Skeletal muscle tissue (tissue), 4 donors: ENCODE results near the gene TRAF3IP1. TPM values are rescaled to one million over a fixed set of nuclear protein-coding genes. Genes with fewer than 3 reads are reported as not detected.

Experiments
- H3K27ac ChIP-seq: one replicate; pipeline ENCODE4 v1.7.0; 2013; ENCODE audit warnings: mild to moderate bottlenecking, low read depth, low read length, inconsistent platforms
- H3K27me3 ChIP-seq, 3 donors: one replicate each; pipeline ENCODE4 v1.7.0; 2013; ENCODE audit warnings: low read length in 3 of 3; ENCODE audit not compliant: control insufficient read depth in 3 of 3, insufficient read depth in 3 of 3
- H3K36me3 ChIP-seq, 3 donors: one replicate each; pipeline ENCODE4 v1.7.0; 2013; ENCODE audit warnings: low read length in 3 of 3; ENCODE audit not compliant: control insufficient read depth in 3 of 3, insufficient read depth in 3 of 3
- H3K4me1 ChIP-seq, 3 donors: one replicate each; pipeline ENCODE4 v1.7.0; 2013; ENCODE audit warnings: low read length in 3 of 3, mild to moderate bottlenecking in 3 of 3; ENCODE audit not compliant: control insufficient read depth in 3 of 3, insufficient read depth in 3 of 3
- H3K4me3 ChIP-seq, 3 donors: one replicate each; pipeline ENCODE4 v1.7.0; 2013; ENCODE audit warnings: low read length in 3 of 3
- H3K9ac ChIP-seq, 3 donors: one replicate each; pipeline ENCODE4 v1.7.0; 2013; ENCODE audit warnings: low read length in 3 of 3, mild to moderate bottlenecking in 3 of 3, moderate library complexity in 2 of 3, low read depth in 1 of 3
- H3K9me3 ChIP-seq, 3 donors: one replicate each; pipeline ENCODE4 v1.7.0; 2013; ENCODE audit warnings: low read length in 3 of 3; ENCODE audit not compliant: control insufficient read depth in 3 of 3
- total RNA-seq: library from RNA; depleted of rRNA; stranded (reverse); fragments of >200 nt; gene quantifications from one replicate; pipeline ENCODE4 v1.2.3, GENCODE V29; 2014
- donor health status: Osteomylitis.

Gene TRAF3IP1
- total RNA-seq, 1 donor from 2014 or later: 4.2 TPM

DNA sequence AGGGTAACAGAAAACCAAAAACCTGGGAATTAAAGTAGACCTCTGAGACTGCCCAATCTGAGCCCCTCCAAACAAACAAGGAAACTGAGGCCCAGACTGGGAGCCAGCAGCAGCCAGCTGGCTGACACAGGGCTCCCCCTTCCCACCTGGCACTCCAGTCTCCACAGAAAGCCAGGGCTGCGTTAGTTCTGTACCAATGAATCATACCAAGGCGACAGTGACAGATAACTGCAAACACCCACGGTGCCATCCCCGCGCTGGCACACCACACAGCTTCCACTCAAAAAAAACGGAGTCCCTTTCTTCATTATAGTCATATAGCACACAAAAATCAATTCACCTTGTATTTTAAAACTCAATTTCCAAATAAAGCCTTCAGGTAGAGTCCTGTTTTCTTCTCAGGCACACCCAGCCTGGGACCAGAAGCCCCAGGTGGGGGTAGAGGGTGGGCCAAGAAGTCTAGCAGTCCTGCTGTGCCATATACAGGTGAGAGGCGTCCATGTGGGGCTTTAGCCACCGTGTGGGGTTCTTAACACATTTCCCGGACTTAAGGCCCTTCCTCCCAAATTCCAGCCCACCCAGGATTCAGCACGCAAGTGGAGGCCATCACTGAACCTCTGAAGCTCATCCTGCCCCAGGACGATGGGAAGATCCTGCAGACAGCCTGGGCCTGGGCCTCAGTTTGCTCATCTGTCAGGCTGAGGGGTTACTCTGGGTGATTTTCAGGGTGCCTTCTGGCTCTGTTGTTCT lies 33.2 kb upstream of the TRAF3IP1 start:
- Histone ChIP-seq H3K27me3 (no peaks in the 10 kb centered on the region), H3K9ac (peak overlapping the region; percentile 98 to 100 (median 99)), H3K36me3 (peaks cover 0 to 5% (median 0%) of the 10 kb centered on the region in 3 donors), H3K9me3 (no peaks in the 10 kb centered on the region), H3K4me3 (peak overlapping the region; percentile 88 to 95 (median 95)), H3K4me1 (peaks cover 55 to 70% (median 60%) of the 10 kb centered on the region in 3 donors), H3K27ac (peak overlapping the region; percentile 96)

DNA sequence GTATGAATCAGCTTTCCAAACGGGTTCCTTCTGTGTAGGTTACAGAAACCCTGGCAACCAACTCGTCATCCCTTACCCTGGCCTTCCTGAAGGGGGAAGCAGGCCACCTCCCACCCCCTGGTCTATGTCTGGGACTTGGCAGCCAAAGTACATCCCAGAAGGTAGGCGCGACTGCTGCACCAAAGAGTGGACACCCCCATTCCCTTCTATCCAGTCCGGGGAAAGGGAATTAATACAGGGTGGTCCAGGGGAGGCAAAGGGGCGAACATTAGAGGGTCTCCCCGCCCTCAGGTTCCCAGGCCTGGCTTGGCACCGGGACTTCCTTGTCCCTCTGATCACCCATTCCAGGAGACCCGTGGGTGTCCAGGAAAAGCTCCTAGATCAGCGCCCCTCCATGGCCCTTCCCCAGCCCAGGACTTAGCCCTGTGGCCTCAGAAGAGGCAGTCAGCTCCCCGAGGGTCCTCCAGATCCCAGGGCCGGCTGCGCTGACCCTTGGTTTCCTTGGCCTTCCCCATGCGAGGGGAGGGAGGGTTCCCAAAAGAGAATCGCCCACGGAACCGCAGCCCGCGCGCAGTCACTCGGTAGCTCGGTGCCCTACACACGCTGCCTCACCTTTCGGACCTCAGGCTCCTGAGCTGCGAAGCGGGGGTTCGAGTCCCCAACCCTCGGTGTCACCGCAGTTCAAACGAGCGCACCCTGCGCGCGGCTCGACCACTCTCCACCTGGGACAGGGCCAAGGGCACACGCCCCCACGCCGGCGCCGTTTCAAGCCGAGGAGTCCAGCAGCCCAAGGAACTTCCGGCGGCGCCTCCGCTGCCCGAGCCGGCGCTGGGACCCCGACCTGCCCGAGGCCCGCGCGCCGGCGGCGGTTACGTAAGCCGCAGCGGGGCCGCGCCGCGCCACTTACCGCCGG lies 32.3 kb upstream of the TRAF3IP1 start, which contains the start of gene PER2:
Gene PER2 (minus strand): TSS at position 874 of the 913 bp plus-strand sequence. CDS start 10,674 bp downstream, outside the sequence.
- Histone ChIP-seq H3K27me3 (no peaks in the 10 kb centered on the region), H3K4me1 (peaks cover 52 to 62% (median 53%) of the 10 kb centered on the region in 3 donors), H3K4me3 (peak within 1 kb of the TSS; percentile 88 to 95 (median 95)), H3K36me3 (peaks cover 0 to 5% (median 0%) of the 10 kb centered on the region in 3 donors), H3K9me3 (no peaks in the 10 kb centered on the region), H3K9ac (peak within 1 kb of the TSS; percentile 98 to 100 (median 99)), H3K27ac (peak within 1 kb of the TSS; percentile 96)

DNA sequence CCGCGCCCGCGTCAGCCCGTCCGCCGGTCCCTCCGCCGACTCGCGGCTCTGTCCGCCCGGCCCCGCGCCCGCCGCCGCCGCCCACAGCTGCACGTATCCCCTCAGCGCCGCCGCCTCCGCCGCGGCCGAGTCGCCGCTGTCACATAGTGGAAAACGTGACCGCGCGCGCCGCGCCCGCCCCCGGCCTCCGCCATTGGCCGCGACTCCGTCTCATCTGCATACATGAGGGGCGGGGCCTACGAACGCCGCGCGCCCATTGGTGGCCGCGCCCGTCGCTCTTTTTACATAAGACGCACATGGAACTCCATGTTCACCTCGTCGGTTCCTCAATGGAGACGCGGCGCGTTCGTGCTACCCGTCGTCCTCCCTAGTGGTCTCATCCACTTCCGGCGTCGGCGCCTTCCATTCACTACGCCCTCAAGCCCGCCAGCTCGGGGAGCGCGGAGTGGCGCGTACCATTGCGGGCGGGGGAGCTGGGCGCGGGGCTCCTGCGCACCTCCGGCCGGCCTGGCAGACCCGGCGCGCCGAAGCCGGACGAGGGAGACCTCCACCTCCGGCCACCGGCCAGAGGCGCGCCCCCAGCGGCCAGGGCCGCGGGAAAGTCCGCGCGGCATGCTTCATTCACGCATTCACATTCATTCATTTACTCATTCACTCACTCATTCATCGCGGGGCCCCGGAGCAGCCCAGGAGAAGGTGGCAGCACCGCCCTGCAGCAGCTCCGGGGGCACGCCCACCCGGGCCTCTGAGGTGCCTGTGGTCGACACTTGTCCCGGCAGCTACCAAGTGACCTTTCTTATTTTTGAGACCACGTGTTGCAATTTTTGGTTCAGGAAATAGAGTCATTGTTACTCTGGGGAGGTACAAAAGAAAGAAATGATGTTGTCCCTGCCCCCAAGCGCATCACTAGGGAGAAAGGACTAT lies 31.4 kb upstream of the TRAF3IP1 start:
- H3K4me1 ChIP-seq: peaks cover 43 to 52% (median 44%) of the 10 kb centered on the region in 3 donors

DNA sequence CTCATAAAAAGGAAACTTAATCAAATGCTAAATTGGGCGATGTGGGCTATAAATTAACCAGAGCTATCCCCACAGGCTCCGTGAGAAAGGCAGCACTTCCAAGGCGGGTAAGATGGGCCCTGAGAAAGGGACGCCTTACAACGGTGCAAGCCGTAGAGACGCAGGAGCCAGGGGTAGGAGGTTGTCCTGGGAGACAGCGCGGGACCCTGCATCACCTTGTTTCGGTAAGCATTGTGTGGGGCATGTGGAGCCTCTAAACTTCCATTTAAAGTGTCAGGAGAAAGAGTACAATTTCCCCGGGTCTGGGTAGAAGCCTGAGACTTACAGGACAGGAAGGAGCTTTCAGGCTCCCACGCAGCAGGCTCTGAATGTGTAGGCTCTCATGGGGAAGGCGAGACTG lies 30.7 kb upstream of the TRAF3IP1 start:
- Histone ChIP-seq H3K4me3 (peak overlapping the region; percentile 66 to 95 (median 76)), H3K36me3 (peaks cover 0 to 5% (median 0%) of the 10 kb centered on the region in 3 donors), H3K9me3 (no peaks in the 10 kb centered on the region), H3K4me1 (peaks cover 39 to 48% (median 40%) of the 10 kb centered on the region in 3 donors), H3K9ac (peak overlapping the region in 2 of 3 donors; percentile 73 to 100), H3K27me3 (peaks cover 0 to 5% (median 0%) of the 10 kb centered on the region in 3 donors), H3K27ac (peak overlapping the region; percentile 96)

More for the DNA sequence above, 31.4 kb upstream of the TRAF3IP1 start:
- Histone ChIP-seq H3K27ac (peak overlapping the region; percentile 96), H3K36me3 (peaks cover 0 to 5% (median 0%) of the 10 kb centered on the region in 3 donors), H3K27me3 (peaks cover 0 to 2% (median 0%) of the 10 kb centered on the region in 3 donors), H3K9ac (peak overlapping the region; percentile 73 to 100 (median 99)), H3K4me3 (peak overlapping the region; percentile 66 to 95 (median 88)), H3K9me3 (no peaks in the 10 kb centered on the region)

DNA sequence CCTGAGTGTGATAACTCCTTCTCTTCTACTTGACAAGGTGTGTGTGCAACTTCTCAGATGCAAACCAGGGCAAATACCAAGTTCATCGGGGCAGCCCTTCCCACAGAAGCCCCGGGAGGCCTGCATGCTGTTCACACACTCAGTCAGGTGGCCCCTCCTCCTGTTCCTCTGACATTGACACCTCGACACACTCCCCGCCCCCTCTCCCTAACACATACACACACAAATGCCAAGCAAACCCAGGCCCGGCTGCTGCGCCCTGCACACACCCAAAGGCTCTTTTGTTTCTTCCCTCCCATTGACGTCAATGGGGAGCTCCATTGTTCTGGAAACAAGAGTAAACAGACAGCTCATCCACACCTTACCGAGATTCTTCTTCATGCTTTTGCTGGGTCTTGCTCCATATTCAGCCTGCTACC lies 30.2 kb upstream of the TRAF3IP1 start:
- Histone ChIP-seq H3K4me3 (no peak overlapping the region), H3K27ac (no peak overlapping the region), H3K27me3 (peaks cover 0 to 5% (median 0%) of the 10 kb centered on the region in 3 donors), H3K9ac (no peak overlapping the region), H3K36me3 (peaks cover 0 to 5% (median 0%) of the 10 kb centered on the region in 3 donors), H3K4me1 (peaks cover 34 to 43% (median 34%) of the 10 kb centered on the region in 3 donors), H3K9me3 (no peaks in the 10 kb centered on the region)

DNA sequence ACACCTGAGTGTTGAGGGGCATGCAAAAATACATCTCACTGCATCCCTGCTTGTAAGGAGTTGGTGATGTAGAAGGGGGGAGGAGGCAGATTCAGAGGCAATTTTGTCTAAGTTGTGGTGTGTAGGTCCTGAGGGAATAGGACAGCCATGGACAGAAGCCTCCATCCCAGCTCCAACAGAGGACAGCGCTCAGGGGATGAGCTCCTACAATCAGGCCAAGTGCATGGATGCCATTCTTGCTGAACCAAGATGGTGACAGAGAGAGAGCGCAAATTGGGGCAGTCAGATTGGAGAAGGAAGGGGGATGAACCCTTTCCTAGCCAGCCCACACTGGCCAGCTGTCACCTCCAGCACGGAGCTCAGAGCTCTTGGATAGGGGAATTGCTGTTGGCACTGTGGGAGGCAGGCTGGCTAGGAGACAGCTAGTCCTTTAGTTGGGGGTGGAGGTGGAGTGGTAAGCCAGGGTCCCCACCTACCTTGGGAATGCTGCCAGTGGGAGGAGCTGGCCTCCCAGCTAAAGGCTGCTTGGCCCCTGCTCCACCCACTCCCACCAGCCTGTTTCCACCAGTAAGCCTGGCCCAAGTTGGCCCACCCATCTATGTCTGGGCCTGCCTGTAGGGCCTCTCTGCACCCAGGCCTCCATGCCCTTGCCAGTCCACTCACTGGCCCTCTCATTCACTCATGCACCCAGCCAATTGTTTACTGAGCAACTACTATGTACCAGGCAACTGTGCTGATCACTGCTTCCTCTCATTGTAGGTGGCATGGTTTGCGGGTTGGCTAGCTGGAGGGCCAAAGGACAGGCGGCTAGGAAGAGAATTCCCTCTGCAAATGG lies 29.4 kb upstream of the TRAF3IP1 start:
- Histone ChIP-seq H3K27ac (no peak overlapping the region), H3K27me3 (peaks cover 0 to 7% (median 0%) of the 10 kb centered on the region in 3 donors), H3K4me3 (no peak overlapping the region), H3K4me1 (peaks cover 25 to 35% (median 26%) of the 10 kb centered on the region in 3 donors), H3K9ac (no peak overlapping the region), H3K9me3 (no peaks in the 10 kb centered on the region), H3K36me3 (peaks cover 0 to 5% (median 0%) of the 10 kb centered on the region in 3 donors)

DNA sequence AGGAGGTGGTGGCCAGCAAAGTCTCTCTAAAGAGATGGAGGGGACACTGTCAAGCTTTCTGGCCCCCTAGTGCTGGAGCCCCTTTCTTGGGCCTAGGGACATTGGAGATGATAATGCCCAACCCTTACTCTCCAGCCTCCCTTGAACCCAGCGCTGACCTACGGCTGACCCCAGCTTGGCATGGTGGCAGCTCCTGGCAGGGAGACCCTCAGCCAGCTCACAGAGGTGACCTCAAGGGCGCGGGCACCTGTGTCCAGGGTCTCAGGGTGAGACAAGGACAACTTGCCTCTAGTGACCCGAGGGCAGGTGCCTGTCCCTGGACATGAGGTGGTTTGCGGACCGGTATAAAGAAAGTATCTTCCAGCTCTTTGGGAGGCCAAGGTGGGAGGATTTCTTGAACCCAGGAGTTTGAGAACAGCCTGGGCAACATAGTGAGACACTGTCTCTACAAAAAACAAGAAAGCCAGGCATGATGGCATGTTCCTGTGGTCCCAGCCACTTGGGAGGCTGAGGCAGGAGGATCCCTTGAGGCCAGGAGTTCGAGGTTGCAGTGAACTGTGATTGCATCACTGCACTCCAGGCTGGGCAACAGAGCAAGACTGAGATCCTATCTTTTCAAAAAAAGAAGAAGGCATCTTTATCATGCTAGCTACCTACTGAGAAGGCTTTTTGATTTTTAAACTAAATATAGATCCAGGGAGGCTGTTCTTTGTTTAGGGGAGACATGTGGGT lies 28.6 kb upstream of the TRAF3IP1 start:
- peaks cover 0 to 5% (median 0%) of the 10 kb centered on the region in 3 donors for H3K36me3 ChIP-seq
- no peak overlapping the region for H3K4me3 ChIP-seq
- H3K27me3 ChIP-seq: peaks cover 0 to 7% (median 0%) of the 10 kb centered on the region in 3 donors
- H3K9ac ChIP-seq: no peak overlapping the region
- H3K9me3 ChIP-seq: no peaks in the 10 kb centered on the region
- H3K4me1 ChIP-seq: peaks cover 18 to 27% (median 18%) of the 10 kb centered on the region in 3 donors
- H3K27ac ChIP-seq: no peak overlapping the region

DNA sequence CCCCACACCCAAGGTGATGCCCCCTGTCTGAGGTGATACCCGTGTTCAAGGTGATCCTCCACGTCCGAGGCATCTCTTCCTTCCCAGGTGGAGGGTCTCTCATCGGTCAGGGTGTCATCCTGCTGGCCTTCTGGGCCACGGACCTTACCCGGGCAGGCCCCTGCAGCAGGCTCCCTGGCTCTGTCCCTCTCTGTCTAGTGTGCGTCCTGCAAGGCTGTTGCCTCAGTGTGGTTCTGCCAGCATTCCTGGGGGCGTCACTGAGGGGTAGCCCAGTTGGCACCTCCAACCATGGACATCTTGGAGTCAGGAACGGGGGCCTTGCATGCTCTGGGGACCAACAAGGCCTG lies 26.3 kb upstream of the TRAF3IP1 start:
- Histone ChIP-seq H3K4me3 (no peak overlapping the region), H3K4me1 (peaks cover 5 to 12% (median 7%) of the 10 kb centered on the region in 3 donors), H3K9ac (no peak overlapping the region), H3K36me3 (no peaks in the 10 kb centered on the region), H3K27ac (no peak overlapping the region), H3K27me3 (peaks cover 0 to 7% (median 0%) of the 10 kb centered on the region in 3 donors), H3K9me3 (no peaks in the 10 kb centered on the region)
